Measurements from ENCODE around the gene TRERF1. TPM values are rescaled to one million over a fixed set of nuclear protein-coding genes. Genes with fewer than 3 reads are reported as not detected.

Gene TRERF1
- total RNA-seq, 4 donors from 2014 or later, result 3.3 to 4.9 (median 3.8) TPM

DNA sequence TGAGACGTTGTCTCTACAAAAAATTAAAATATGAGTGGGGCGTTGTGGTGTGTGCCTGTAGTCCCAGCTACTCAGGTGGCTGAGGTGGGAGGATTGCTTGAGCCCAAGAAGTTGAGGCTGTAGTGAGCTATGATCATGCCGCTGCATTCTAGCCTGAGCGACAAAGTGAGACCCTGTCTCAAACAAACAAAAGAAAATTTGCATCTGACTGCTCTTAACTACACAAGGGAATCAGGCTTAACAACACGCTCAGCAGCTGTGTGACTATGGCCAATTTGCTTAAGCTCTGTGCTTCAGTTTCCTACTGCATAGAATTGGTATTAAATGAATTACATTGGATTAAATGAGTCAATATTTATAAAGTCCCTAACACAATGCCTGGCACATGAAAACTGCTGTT lies 209.8 kb downstream of the TRERF1 start:
- TF ChIP-seq CTCF (IDR thresholded peaks at IDR 0.05; ENCODE audit: low read depth), result no peak

GRCh38 chr6:42239736-42240375 lies 211.9 kb downstream of the TRERF1 start:
- TF ChIP-seq CTCF (IDR thresholded peaks at IDR 0.05; ENCODE audit: low read depth), result no peak

GRCh38 chr6:42239333-42239732 lies 212.4 kb downstream of the TRERF1 start:
- TF ChIP-seq CTCF (IDR thresholded peaks at IDR 0.05; ENCODE audit: low read depth), result no peak

GRCh38 chr6:42237857-42238256 lies 213.9 kb downstream of the TRERF1 start:
- TF ChIP-seq CTCF (IDR thresholded peaks at IDR 0.05; ENCODE audit: low read depth), result no peak

DNA sequence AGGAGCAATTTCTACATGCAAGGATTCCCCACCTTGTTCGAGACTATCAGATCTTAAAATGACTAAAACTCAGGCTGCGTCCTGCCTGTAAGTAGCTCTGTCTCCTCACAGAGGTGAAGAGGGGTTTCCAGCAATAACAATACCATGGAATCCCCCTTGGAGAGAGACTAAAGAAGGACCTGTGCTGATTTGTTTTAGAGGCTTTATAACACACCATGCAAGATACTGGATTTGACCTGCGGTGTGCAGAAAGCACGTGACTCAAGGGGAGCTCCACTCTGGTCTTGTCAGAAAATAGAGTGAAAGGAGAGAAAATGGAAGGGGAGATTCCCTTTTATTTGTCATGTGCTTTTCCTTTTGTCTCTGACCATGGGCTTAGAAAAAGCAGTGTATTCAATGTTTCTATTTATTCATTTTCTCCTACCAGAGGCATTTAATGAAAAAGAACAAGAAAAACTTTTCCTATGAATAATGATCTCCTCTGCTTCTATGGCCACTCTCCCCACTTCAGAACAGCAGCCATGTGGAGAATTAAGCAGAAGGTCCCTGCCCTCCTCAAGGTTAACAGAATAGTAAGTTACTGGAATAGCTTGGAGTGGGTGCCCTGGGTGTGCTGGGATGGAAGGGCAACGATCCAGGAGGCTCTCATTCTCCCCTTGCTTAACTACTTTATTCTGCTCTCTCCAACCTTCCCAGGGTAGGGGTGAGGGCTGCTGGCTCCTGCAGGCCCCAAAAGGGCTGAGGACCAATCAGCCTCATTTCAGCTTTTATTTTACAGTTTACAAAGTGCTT lies 214.8 kb downstream of the TRERF1 start:
- TF ChIP-seq CTCF (IDR thresholded peaks at IDR 0.05; ENCODE audit: low read depth), result no peak

GRCh38 chr6:42236030-42236429 lies 215.7 kb downstream of the TRERF1 start:
- TF ChIP-seq CTCF (IDR thresholded peaks at IDR 0.05; ENCODE audit: low read depth), result no peak

- TF ChIP-seq CTCF (IDR thresholded peaks at IDR 0.05; ENCODE audit: low read depth), result no peak
Observed at GRCh38 chr6:42232035-42232434, 219.7 kb downstream of the TRERF1 start.

All from subcutaneous adipose tissue (tissue), 4 donors.